Activated T-cell treated with anti-CD3 and anti-CD28 coated beads, Interleukin-2, amount 50 U/mL, for 24 hours (primary cell): ENCODE measurements around the gene PALM2AKAP2.
"Not testable (repeated sequence)": the region's sequence is repeated elsewhere in the genome, so short reads cannot be mapped to it uniquely, and the experiment has no call there.

Experiments
- DNase-seq: peaks from one replicate; pipeline ENCODE4 v3.0.0-alpha.2; 2020
- H3K27ac Mint-ChIP-seq: 2 replicates; pipeline ENCODE4 v1.8.0; 2020; ENCODE audit warnings: mild to moderate bottlenecking, mixed read lengths
- H3K27me3 Mint-ChIP-seq: 2 replicates; pipeline ENCODE4 v1.8.0; 2020; ENCODE audit warnings: mixed read lengths
- H3K36me3 Mint-ChIP-seq: 2 replicates; pipeline ENCODE4 v1.8.0; 2020; ENCODE audit warnings: low read depth, mixed read lengths
- H3K4me1 Mint-ChIP-seq: 2 replicates; pipeline ENCODE4 v1.8.0; 2020; ENCODE audit warnings: low read depth, mixed read lengths
- H3K4me3 Mint-ChIP-seq: 2 replicates; pipeline ENCODE4 v1.8.0; 2020; ENCODE audit warnings: mild to moderate bottlenecking, moderate library complexity, mixed read lengths
- H3K9me3 Mint-ChIP-seq: 2 replicates; pipeline ENCODE4 v1.8.0; 2020; ENCODE audit warnings: mixed read lengths

The PALM2AKAP2 gene

DNA sequence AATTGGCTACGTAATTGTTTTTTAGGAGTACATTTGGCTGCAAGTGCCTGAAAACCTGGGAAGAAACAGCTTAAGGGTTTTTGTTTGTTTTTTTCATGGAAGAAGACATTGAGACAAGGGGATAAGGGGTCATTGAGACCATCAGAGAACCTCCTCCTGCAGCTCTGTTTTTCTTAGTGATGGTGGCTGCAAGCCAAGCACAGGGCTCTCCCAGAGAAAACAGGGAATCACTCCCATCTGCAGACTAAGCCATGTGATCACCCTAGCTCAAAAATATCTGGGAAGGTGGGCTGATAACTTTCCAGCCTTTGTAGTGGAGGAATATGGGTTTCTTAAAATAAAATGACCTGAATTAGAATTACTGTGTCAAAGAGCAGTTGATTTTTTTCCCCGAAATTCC, 25.1 kb downstream of the PALM2AKAP2 start:
- Mint-ChIP-seq H3K27ac (no peak overlapping the region), H3K4me3 (no peak overlapping the region), H3K9me3 (peaks cover 4% of the 10 kb centered on the region), H3K4me1 (no peaks in the 10 kb centered on the region), H3K36me3 (no peaks in the 10 kb centered on the region), H3K27me3 (peaks cover under 1% of the 10 kb centered on the region)
- DNase-seq = no peak

DNA sequence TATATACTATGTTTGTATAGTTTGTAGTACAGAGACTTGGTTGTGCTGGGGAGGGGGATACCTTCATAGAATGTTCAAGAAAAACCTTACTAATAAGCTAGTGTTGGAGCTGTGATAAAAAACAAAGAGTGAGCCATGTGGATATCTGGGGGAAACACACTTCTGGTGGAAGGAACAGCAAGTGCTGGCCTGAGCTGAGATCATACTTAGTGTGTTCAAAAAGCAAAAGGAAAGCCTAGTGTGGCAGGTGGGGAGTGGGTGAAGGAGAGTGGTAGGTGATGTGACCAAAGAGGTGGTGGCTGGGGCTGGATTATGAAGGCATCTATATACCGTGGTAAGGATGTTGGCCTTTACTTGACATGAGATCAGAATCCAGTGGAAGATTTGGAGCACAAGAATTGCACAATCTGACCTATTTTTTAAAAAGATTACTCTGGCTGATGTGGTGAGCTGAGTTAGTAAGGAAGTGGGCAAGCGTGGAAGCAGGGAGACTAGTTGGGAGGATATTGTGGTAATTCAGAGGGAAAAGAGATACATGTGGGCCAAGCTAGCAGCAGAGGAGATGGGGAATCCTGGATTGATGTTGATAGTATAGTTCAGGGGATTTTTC, 26.6 kb downstream of the PALM2AKAP2 start:
- no peak for DNase-seq
- Mint-ChIP-seq H3K4me1 (no peaks in the 10 kb centered on the region), H3K4me3 (no peak overlapping the region), H3K27ac (no peak overlapping the region), H3K36me3 (no peaks in the 10 kb centered on the region), H3K9me3 (peaks cover 4% of the 10 kb centered on the region), H3K27me3 (peaks cover 11% of the 10 kb centered on the region)

DNA sequence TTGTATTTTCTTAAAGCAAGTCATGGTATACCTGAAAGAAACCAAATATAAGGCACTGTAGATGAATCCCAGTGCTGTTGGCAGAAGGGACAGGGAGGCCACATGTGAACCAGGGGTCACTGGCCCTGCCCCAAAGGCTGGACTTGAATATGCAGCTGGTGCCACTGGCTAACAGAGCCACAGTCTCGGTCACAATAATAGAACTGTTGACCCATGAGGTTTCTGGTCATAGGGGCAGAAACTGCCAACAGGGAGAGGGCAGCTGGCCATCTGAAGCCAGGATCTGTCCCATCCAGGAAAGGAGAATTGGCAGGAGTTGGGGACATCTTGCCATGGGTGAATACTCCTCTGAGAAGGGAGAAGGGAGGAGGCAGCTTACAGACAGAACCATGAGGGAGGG, 31.9 kb downstream of the PALM2AKAP2 start:
- Mint-ChIP-seq H3K36me3 (no peaks in the 10 kb centered on the region), H3K4me3 (no peak overlapping the region), H3K4me1 (no peaks in the 10 kb centered on the region), H3K27ac (no peak overlapping the region), H3K9me3 (peaks cover 4% of the 10 kb centered on the region), H3K27me3 (peaks cover 11% of the 10 kb centered on the region)
- no peak for DNase-seq

DNA sequence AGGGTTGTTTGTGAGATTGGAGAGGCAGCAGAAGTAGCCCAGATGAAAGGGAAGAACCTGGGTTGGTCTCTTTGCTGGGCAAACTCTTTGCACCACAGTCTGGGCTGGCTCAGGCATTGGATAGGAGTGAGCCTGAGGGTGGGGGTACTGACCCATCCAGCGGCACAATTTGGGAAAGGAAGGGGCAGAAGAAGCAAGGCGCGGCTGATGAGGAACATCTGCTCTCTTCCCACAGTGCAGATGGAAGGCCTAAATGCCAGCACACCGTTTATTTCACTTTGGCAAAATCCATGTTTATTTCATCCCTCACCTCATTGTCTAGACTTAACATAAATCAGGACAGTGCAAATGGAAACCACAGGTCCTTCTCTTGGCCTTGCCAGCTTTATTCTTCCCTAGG, 32.3 kb downstream of the PALM2AKAP2 start:
- Mint-ChIP-seq H3K36me3 (no peaks in the 10 kb centered on the region), H3K4me1 (no peaks in the 10 kb centered on the region), H3K4me3 (no peak overlapping the region), H3K9me3 (peaks cover 4% of the 10 kb centered on the region), H3K27ac (no peak overlapping the region), H3K27me3 (peaks cover 11% of the 10 kb centered on the region)
- DNase-seq = no peak

DNA sequence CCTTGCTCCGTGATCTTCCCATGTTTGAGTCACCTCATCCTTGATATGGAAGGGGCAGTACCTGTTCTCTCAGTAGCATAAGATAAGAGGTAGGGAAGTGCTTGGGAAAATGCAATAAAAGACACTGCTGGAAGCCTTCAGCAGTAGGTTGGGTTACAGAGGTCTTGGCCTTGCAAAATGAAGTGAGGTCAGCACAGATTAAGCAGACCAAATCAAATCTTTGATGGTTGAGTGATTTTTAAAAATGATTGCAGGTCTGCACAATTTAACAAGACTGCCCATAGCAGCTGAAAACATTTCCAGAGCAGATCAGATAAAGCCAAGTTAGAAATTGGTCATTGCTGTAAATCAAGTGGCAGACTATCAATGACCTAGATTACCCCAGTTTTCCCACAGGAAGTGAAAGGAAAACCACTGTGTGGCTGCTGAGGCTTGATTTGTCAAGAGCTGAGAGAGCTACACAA, 32.9 kb downstream of the PALM2AKAP2 start:
- Mint-ChIP-seq H3K4me1 (no peaks in the 10 kb centered on the region), H3K4me3 (no peak overlapping the region), H3K36me3 (no peaks in the 10 kb centered on the region), H3K27me3 (peaks cover 14% of the 10 kb centered on the region), H3K27ac (no peak overlapping the region), H3K9me3 (peaks cover 4% of the 10 kb centered on the region)
- DNase-seq = no peak

DNA sequence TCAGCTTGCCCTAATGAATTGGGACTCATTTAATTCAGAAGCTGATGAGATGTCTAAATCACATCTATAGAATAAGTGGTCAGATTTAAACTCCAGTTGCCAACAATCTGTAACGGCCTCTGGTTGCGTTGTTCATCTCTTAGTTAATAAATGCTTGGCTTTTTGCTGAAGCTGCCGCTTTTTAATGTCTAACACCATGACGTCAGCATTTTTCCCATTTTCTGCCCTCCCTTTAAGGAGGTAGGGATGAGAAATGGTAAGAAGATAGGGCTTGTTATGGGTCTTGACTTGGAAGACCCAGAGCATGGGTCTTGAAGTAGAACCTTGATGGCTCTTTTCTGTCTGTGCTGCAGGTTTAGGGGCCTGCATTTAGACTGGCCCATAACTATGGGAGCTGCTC, 33.3 kb downstream of the PALM2AKAP2 start:
- Mint-ChIP-seq H3K4me3 (no peak overlapping the region), H3K4me1 (no peaks in the 10 kb centered on the region), H3K36me3 (no peaks in the 10 kb centered on the region), H3K27me3 (peaks cover 18% of the 10 kb centered on the region), H3K27ac (no peak overlapping the region), H3K9me3 (peaks cover 2% of the 10 kb centered on the region)
- DNase-seq = no peak

DNA sequence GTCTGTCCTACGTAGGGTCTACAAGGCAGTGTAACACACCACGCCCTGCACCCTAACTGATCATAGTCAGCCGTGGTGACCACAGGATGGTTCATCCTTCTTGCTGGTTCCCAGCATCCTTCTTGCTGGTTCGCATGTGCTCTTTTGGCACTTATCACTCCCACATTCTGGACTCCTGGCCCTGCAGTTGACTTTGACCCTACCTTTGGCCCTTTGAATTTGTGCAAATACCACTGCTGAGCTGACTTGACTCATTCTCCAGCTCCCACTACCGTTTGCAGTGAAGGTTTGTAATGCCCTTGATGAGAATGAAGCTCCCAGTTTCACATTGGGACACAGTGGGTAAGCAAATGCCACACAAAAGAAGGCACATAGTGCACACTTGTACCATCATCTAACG, 33.8 kb downstream of the PALM2AKAP2 start:
- peaks cover 18% of the 10 kb centered on the region for H3K27me3 Mint-ChIP-seq
- H3K36me3 Mint-ChIP-seq = no peaks in the 10 kb centered on the region
- H3K4me1 Mint-ChIP-seq = no peaks in the 10 kb centered on the region
- no peaks in the 10 kb centered on the region for H3K9me3 Mint-ChIP-seq
- DNase-seq = no peak
- H3K27ac Mint-ChIP-seq = no peak overlapping the region
- H3K4me3 Mint-ChIP-seq = no peak overlapping the region

DNA sequence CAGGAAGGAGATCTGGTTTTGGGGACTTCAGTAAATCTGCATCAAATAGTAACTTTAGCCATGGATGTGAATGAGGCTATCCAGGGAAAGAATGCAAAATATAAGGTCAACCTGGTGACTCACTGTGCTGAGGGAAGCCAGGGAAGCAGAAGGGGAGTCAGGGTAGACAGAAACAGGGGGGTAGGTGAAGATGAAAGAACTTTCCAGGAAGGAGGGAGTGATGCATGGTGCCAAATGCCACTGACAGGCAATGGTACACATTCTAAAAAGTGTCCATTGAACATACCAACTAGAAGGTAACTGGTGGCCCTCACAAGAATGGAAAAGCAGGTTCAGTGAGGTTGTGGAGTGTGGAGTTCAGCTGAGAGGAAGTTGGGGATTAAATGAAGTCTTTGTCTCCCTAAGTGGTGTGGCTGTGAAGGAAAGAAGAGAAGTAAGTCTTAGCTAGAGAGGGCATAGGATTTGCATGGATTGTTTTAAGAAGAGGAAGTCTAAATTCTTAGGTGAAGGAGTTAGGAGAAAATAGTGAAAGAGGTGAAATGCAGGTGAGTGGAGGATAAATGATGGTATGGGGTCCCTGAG, 35.5 kb downstream of the PALM2AKAP2 start:
- Mint-ChIP-seq H3K27me3 (peaks cover 13% of the 10 kb centered on the region), H3K27ac (no peak overlapping the region), H3K36me3 (no peaks in the 10 kb centered on the region), H3K4me1 (no peaks in the 10 kb centered on the region), H3K4me3 (no peak overlapping the region), H3K9me3 (no peaks in the 10 kb centered on the region)
- DNase-seq = no peak

DNA sequence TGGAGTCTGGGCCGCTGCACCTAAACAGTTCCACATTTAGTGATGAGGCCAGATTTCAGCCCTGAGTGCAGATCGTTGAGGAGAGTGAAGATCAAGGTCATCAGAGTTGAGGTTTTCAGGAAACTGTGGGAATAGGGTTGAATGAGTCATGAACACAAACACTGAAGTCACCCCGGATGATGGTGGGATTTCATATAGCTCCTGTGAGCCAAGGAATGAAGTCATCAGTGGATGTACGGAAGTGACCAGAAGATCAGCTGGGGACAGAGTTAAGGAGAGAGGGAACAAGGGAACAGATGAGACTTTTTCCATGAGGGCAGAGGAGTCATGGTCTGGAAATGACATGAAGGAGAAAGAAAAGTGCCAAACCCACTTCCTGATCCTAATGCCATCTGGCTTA, 36.5 kb downstream of the PALM2AKAP2 start:
- Mint-ChIP-seq H3K4me3 (no peak overlapping the region), H3K9me3 (no peaks in the 10 kb centered on the region), H3K36me3 (no peaks in the 10 kb centered on the region), H3K27ac (no peak overlapping the region), H3K4me1 (no peaks in the 10 kb centered on the region), H3K27me3 (peaks cover 7% of the 10 kb centered on the region)
- no peak for DNase-seq

DNA sequence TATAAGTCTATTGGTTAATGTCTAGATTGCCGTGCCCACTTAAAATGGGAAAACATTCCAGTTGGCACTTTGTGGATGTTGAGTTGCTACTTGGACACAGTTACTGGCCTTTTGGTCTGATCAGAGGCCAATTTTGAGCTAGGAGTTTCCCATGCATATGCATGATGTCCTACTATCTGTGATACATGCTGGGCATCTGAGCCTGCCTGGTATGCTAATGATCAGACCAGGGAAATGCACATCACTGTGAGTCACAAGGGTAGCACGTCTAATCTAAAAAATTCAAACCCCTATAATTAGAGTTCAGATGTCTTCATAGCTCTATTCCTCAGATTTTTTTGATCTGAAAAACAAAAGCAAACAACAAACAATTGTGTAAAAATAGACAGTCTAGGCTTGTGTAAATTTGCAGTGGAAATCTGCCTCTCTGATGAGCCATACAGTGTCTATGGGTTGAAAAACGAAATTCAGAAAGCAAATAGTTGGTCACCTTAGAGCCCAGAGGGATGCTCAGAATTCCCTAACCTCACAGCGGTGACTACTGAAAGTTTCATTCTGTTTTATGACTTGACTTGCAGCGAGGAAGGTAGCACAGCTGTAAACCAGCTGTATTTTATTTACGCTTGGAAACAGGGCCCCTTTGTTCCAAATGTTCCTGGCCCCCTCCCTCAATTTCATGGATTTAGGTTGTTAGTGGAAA, 37.3 kb downstream of the PALM2AKAP2 start:
- DNase-seq = no peak
- Mint-ChIP-seq H3K4me1 (no peaks in the 10 kb centered on the region), H3K27me3 (peaks cover 7% of the 10 kb centered on the region), H3K9me3 (no peaks in the 10 kb centered on the region), H3K27ac (no peak overlapping the region), H3K4me3 (no peak overlapping the region), H3K36me3 (no peaks in the 10 kb centered on the region)

DNA sequence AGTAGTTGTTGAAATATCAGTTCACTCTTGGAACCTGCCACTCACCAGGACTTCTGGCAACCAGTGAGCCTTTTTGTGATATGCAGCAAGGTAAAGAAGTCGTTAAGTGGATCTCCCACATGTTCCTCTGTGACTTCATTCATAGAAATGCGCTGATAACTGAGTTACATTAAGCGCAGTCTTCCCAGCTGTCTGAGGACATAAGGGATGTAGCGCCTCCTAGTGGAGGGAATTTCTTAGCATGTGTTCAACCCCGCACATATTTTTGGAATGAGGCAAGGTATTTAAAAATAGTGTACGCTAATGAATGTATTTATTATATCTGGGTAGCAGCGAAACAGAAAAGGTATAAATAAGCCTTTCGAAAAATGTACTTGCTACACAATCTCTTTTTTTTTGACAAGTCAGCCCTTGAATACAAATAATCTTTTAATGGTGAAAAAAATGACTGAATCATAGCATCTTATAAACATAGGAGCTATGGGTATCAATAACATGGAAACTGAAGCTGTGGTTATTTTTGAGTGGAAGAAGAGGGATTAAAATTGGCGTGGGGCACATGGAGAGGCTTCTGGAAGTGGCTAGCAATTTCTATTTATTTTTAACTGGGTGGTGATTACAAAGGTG, 38.0 kb downstream of the PALM2AKAP2 start:
- Mint-ChIP-seq H3K27me3 (peaks cover 11% of the 10 kb centered on the region), H3K4me1 (no peaks in the 10 kb centered on the region), H3K36me3 (no peaks in the 10 kb centered on the region), H3K27ac (no peak overlapping the region), H3K9me3 (no peaks in the 10 kb centered on the region), H3K4me3 (no peak overlapping the region)
- DNase-seq = no peak

DNA sequence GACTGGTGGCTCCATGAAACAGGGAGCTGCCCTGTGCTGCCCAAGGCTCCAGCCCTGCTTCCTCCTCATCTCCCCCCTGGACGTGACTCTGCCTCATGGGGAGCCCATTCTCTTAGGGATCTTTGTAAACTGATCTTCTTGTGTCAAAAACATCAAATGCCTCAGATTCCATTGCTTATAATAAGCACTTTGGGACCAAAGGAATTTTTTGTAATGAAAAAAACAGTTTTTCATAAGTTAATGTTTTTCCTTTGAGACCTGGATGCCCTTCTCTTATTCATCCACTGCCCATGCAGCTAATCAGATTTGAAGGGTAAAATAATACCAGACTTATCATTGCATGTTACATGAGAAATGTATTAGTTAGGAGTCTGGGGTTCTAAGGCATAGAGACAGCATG, 41.7 kb downstream of the PALM2AKAP2 start:
- no peaks in the 10 kb centered on the region for H3K4me1 Mint-ChIP-seq
- no peak for DNase-seq
- no peaks in the 10 kb centered on the region for H3K9me3 Mint-ChIP-seq
- H3K27ac Mint-ChIP-seq = no peak overlapping the region
- H3K27me3 Mint-ChIP-seq = peaks cover 25% of the 10 kb centered on the region
- H3K4me3 Mint-ChIP-seq = no peak overlapping the region
- H3K36me3 Mint-ChIP-seq = no peaks in the 10 kb centered on the region

DNA sequence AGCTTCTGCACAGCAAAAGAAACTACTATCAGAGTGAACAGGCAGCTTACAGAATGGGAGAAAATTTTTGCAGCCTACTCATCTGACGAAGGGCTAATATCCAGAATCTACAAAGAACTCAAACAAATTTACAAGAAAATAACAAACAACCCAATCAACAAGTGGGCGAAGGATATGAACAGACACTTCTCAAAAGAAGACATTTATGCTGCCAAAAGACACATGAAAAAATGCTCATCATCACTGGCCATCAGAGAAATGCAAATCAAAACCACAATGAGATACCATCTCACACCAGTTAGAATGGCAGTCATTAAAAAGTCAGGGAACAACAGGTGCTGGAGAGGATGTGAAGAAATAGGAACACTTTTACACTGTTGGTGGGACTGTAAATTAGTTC, 45.4 kb downstream of the PALM2AKAP2 start:
- H3K4me3 Mint-ChIP-seq, H3K27ac Mint-ChIP-seq, H3K9me3 Mint-ChIP-seq, DNase-seq, H3K4me1 Mint-ChIP-seq, H3K36me3 Mint-ChIP-seq: not testable (repeated sequence)
- peaks cover 18% of the 10 kb centered on the region for H3K27me3 Mint-ChIP-seq

DNA sequence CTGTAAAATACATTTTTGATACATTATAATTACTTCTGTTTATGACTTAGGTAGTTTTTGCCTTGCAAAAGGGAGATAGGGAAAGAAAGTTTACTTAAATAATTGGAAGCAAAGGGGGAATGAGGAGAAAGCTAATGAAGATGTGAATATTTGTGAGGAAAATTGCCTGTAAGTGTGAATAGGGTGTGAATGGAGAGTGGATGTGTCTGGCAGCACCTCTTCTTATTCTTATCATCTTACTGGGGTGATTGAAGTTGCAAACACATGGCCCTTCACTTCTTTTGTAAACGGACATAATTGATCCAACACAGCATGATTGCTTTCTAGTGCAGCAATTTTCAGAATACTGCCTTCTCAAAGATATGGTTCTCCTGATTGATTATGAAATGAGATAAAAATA, 46.6 kb downstream of the PALM2AKAP2 start:
- no peak for DNase-seq
- Mint-ChIP-seq H3K4me3 (no peak overlapping the region), H3K4me1 (no peaks in the 10 kb centered on the region), H3K27me3 (peaks cover 18% of the 10 kb centered on the region), H3K36me3 (no peaks in the 10 kb centered on the region), H3K27ac (no peak overlapping the region), H3K9me3 (no peaks in the 10 kb centered on the region)

DNA sequence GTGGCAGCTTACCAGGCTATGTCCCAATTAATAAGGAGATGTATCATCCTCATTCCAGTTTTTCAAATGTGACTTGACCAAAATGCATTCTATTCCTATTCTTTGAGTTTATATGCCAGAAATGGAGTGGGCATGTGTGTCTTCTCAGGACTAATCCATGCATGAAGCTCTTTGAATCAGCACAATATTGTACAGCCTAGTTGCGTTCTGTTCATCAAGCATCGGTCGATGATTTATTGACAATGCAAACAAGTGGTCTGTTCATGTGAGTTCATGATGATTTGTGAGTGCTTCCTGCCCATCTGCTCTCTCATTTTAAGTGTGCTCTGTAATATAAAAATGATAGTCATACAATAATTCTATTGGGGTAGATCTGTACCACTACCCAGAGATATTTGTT, 48.3 kb downstream of the PALM2AKAP2 start:
- Mint-ChIP-seq H3K4me3 (no peak overlapping the region), H3K36me3 (no peaks in the 10 kb centered on the region), H3K27ac (no peak overlapping the region), H3K9me3 (no peaks in the 10 kb centered on the region), H3K4me1 (no peaks in the 10 kb centered on the region), H3K27me3 (peaks cover 19% of the 10 kb centered on the region)
- DNase-seq = no peak
